HEK293 (cell line): Measurements from ENCODE around the gene FAM72B.
"Not testable (repeated sequence)": the region's sequence is repeated elsewhere in the genome, so short reads cannot be mapped to it uniquely, and the experiment has no call there.

ENCODE experiments used
- CTCF ChIP-seq: fragments of 450-650 bp; formaldehyde crosslinking; IDR thresholded peaks from 2 replicates; pipeline ENCODE4 v1.5.1; 2016; ENCODE audit warnings: missing biosample characterization, missing genetic modification characterization
- SP3 ChIP-seq: fragments of 450-650 bp; formaldehyde crosslinking; IDR thresholded peaks from 2 replicates; pipeline ENCODE4 v1.5.1; 2016; ENCODE audit warnings: missing biosample characterization, missing genetic modification characterization
- ZBTB48 ChIP-seq: fragments of 450-650 bp; formaldehyde crosslinking; IDR thresholded peaks from 2 replicates; pipeline ENCODE4 v1.5.1; 2016; ENCODE audit warnings: missing biosample characterization, missing genetic modification characterization
- ZNF146 ChIP-seq: fragments of 450-650 bp; formaldehyde crosslinking; IDR thresholded peaks from 2 replicates; pipeline ENCODE4 v1.5.1; 2016; ENCODE audit warnings: missing biosample characterization, missing genetic modification characterization
- ZNF292 ChIP-seq: fragments of 450-650 bp; formaldehyde crosslinking; IDR thresholded peaks from 2 replicates; pipeline ENCODE4 v1.5.1; 2016; ENCODE audit warnings: low read depth, missing biosample characterization, missing genetic modification characterization, borderline replicate concordance
- ZSCAN16 ChIP-seq: fragments of 450-650 bp; formaldehyde crosslinking; IDR thresholded peaks from 2 replicates; pipeline ENCODE4 v1.5.1; 2016; ENCODE audit warnings: missing biosample characterization, missing genetic modification characterization
- ZSCAN5A ChIP-seq: fragments of 450-650 bp; formaldehyde crosslinking; IDR thresholded peaks from 2 replicates; pipeline ENCODE4 v1.5.1; 2016; ENCODE audit warnings: missing biosample characterization, missing genetic modification characterization

DNA sequence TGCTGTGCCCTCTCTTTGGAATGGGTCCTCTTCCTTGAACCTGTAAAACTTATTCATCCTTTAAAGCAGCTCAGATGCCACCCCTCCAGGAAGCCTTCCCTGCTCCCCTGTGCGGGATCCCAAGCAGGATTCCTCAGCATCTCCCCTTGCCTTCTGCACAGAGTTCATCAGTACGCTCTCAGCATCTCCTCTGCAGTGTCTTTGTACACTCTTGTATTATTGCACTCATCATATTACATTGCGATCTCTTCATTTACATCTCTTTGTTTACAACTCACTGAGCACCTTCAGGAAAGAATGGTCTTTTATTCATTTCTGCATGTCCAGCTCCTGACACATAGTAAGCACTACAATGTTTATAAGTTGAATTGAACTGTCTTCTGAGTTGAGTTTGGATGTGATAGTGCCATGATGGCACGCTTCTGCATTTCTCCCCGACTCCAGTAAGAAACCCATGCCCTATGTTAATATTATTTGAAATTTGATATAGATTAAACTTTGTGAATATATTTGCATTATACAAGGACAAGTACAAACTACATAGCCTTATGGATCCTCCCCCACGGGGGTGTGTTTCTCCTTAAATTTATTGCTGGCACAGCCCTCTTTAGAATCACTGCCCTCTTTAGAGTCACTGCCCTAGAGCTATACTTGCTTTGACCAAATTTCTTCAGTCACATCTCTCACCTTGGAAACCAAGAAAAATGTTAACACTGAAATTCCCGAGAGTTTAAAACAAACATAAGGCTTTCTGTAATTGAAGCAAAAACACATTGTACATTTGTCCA lies 13.1 kb upstream of the FAM72B start:
- not testable (repeated sequence) for TF ChIP-seq ZSCAN5A (tag by site-specific recombination); CTCF (tag by site-specific recombination); ZSCAN16 (tag by site-specific recombination); ZBTB48 (tag by site-specific recombination); SP3 (tag by site-specific recombination); ZNF146 (tag by site-specific recombination); ZNF292
